GM18511 (cell line): ENCODE data around the gene MYOC.
"Not testable (repeated sequence)": the region's sequence is repeated elsewhere in the genome, so short reads cannot be mapped to it uniquely, and the experiment has no call there.

Source experiments
- ATAC-seq: cut with Tn5 transposase; IDR thresholded peaks from one replicate; pipeline ENCODE4 v1.9.1; 2021; ENCODE audit warnings: mild to moderate bottlenecking, moderate library complexity; ENCODE audit not compliant: unreplicated experiment

Gene MYOC

GRCh38 chr1:171611306-171611705 is 41.2 kb downstream of the MYOC start:
- ATAC-seq: no peak

GRCh38 chr1:171610385-171610784 is 42.1 kb downstream of the MYOC start:
- peak; percentile 57 for ATAC-seq

GRCh38 chr1:171606402-171606941 is 46.0 kb downstream of the MYOC start:
- ATAC-seq: peak; percentile 53

GRCh38 chr1:171603042-171603441 is 49.4 kb downstream of the MYOC start:
- not testable (repeated sequence) for ATAC-seq

GRCh38 chr1:171600862-171601261 is 51.6 kb downstream of the MYOC start:
- no peak for ATAC-seq

DNA sequence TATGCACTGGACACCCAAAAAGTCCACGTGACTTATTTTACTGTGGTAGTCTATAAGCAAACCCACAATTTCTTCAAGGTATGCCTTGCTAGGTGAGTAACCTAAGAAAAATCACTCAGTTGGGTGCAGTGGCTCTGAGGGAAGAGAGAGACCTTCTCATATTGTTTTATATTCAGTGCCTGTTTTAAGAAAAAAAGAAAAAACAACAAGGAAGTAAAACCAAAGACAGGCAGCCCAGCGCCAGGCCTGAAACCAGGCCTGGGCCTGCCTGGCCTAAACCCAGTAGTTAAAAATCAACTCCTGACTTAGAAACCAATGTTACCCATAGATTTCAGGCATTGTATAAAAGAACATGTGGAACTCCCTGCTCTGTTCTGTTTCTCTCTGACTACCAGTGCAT is 52.2 kb downstream of the MYOC start:
- ATAC-seq: peak; percentile 66

DNA sequence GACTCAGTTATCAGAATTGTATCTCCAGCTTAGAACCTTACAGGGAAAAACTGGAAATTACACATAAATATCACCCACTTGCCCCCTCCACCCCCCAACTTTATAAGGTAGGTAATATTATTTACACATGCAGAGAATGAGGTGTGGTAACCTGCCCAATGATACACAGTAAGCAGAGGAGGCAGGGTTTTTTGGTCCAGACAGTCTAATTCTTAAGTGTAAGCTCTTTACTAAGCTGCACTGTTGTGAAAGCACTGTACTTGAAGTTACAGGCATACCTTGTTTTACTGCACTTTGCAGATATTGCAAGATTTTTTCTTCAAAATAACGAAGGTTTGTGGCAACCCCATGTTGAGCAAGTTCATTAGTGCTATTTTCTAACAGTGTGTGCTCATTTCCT is 55.3 kb downstream of the MYOC start:
- no peak for ATAC-seq

DNA sequence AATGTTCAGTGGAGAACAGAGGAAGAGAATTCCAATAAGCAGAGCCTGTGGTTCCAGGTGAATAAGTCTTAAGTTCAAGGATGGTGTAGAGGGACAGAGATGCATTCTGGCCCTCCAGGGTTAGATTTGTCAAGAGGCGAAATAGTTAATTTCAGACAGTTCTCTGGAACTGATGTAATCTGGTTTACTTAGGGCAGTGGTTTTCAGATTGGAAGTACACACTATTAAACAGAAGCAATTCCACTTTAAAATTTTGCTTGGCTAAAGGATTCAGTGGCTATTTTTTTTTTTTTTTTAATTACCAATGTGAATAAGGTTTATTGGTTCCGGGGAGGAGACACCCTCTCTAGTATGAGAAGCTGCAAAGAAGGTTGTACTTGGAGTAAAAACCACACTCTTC is 55.8 kb downstream of the MYOC start:
- no peak for ATAC-seq

DNA sequence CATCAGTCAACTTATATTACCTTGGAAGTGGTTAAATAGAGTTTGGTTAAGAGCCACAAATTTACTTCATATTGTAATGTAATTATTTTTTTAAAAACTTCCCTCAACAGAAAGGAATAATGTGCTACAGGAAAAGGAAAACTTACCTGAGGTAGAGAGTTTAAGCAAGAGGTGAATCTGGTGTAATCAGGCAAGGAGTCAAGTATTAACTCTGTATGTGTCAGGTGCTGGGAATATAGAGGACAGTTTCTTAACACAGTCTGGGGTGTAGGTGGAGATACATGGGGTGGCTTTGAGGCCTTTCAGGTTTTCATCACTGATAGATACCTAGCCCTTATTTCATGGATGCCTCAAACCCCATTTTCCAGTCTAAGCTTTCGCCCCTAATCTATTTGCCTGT is 56.4 kb downstream of the MYOC start:
- ATAC-seq: no peak

- ATAC-seq: no peak
Measured at GRCh38 chr1:171595324-171595723, 57.2 kb downstream of the MYOC start.

DNA sequence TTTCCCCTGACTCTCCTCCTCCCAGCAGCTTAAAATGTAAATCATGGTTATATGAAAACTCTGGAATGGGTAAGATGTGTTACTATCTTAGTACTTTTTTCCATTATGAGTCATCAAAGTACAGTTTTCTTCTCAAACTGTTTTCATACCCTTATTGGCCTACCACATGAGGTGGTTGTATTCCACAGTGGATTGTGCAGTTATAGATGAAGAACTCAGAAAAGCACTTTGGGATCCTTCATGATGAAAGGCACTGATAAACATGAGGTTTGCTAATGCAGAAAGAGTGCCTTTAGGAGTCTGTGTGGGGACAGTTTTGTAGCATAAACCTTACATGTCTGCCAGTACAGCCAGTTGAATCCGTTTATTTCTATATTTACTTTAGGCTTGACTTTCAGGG is 62.5 kb downstream of the MYOC start:
- ATAC-seq: no peak

GRCh38 chr1:171588230-171588629 is 64.3 kb downstream of the MYOC start:
- ATAC-seq: no peak

GRCh38 chr1:171585715-171586114 is 66.8 kb downstream of the MYOC start:
- no peak for ATAC-seq
